Activated T-helper 2 cell treated with anti-CD3 and anti-CD28 coated beads, Interferon-gamma antibody, Interleukin-2, Interleukin-4, amounts not matched to agents 10 μg/mL and 5 μg/mL and 100 μg/mL, durations not matched to agents 14 hours and 24 hours and 36 hours (primary cell): ENCODE data around the gene ANKRD13C. TPM values are rescaled to one million over a fixed set of nuclear protein-coding genes. Genes with fewer than 3 reads are reported as not detected.

Experiments used
- DNase-seq: peaks from one replicate; pipeline ENCODE4 v3.0.0; 2021; ENCODE audit warnings: low spot score
- H3K27ac Mint-ChIP-seq: one replicate; pipeline ENCODE4 v1.8.0; 2021; ENCODE audit warnings: mixed read lengths
- H3K27me3 Mint-ChIP-seq: one replicate; pipeline ENCODE4 v1.8.0; 2021; ENCODE audit warnings: low read depth, mixed read lengths
- H3K36me3 Mint-ChIP-seq: one replicate; pipeline ENCODE4 v1.8.0; 2021; ENCODE audit warnings: low read depth, mixed read lengths
- H3K4me1 Mint-ChIP-seq: one replicate; pipeline ENCODE4 v1.8.0; 2021; ENCODE audit warnings: low read depth, mixed read lengths
- H3K4me3 Mint-ChIP-seq: one replicate; pipeline ENCODE4 v1.8.0; 2021; ENCODE audit warnings: low read depth, mild to moderate bottlenecking, moderate library complexity, mixed read lengths
- H3K9me3 Mint-ChIP-seq: one replicate; pipeline ENCODE4 v1.8.0; 2021; ENCODE audit warnings: mixed read lengths
- intact Hi-C: fragments of 100-400 bp; cut with micrococcal nuclease; formaldehyde crosslinking; loops from one replicate; pipeline ENCODE4 v1.15.1; 2023
- total RNA-seq: library from RNA; stranded (reverse); gene quantifications from 2 replicates; pipeline ENCODE4 v1.2.3, GENCODE V29; 2022

ANKRD13C gene
- total RNA-seq, 1 donor from 2014 or later: 24.7 TPM

GRCh38 chr1:70277875-70278274 is 76.6 kb downstream of the ANKRD13C start:
- H3K4me1 Mint-ChIP-seq: peaks cover 3% of the 10 kb centered on the region
- H3K27ac Mint-ChIP-seq: no peak overlapping the region
- no peaks in the 10 kb centered on the region for H3K27me3 Mint-ChIP-seq
- H3K9me3 Mint-ChIP-seq: no peaks in the 10 kb centered on the region
- no peak for DNase-seq
- H3K4me3 Mint-ChIP-seq: no peak overlapping the region
- peaks cover 36% of the 10 kb centered on the region for H3K36me3 Mint-ChIP-seq
- intact Hi-C loops: no loop called here

GRCh38 chr1:70265946-70266345 is 88.6 kb downstream of the ANKRD13C start:
- intact Hi-C loops: no loop called here
- H3K36me3 Mint-ChIP-seq: peaks cover 34% of the 10 kb centered on the region
- DNase-seq: no peak
- H3K9me3 Mint-ChIP-seq: no peaks in the 10 kb centered on the region
- no peak overlapping the region for H3K27ac Mint-ChIP-seq
- H3K4me3 Mint-ChIP-seq: no peak overlapping the region
- H3K27me3 Mint-ChIP-seq: no peaks in the 10 kb centered on the region
- H3K4me1 Mint-ChIP-seq: no peaks in the 10 kb centered on the region

- no peak overlapping the region for H3K27ac Mint-ChIP-seq
- no peak overlapping the region for H3K4me3 Mint-ChIP-seq
- no peak for DNase-seq
- H3K36me3 Mint-ChIP-seq: peaks cover 36% of the 10 kb centered on the region
- intact Hi-C loops: no loop called here
- no peaks in the 10 kb centered on the region for H3K27me3 Mint-ChIP-seq
- H3K9me3 Mint-ChIP-seq: no peaks in the 10 kb centered on the region
- no peaks in the 10 kb centered on the region for H3K4me1 Mint-ChIP-seq
These were observed 89.7 kb downstream of the ANKRD13C start for GRCh38 chr1:70264839-70265238.

GRCh38 chr1:70256664-70257063 is 97.9 kb downstream of the ANKRD13C start:
- Mint-ChIP-seq H3K36me3 (peaks cover 10% of the 10 kb centered on the region), H3K4me1 (no peaks in the 10 kb centered on the region), H3K9me3 (no peaks in the 10 kb centered on the region), H3K27me3 (no peaks in the 10 kb centered on the region), H3K4me3 (no peak overlapping the region), H3K27ac (no peak overlapping the region)
- no peak for DNase-seq
- intact Hi-C loops: no loop called here

GRCh38 chr1:70248729-70249128 is 105.8 kb downstream of the ANKRD13C start:
- Mint-ChIP-seq H3K9me3 (no peaks in the 10 kb centered on the region), H3K4me1 (peaks cover 37% of the 10 kb centered on the region), H3K4me3 (no peak overlapping the region), H3K27ac (peak overlapping the region; percentile 45), H3K27me3 (no peaks in the 10 kb centered on the region), H3K36me3 (peaks cover 81% of the 10 kb centered on the region)
- DNase-seq: no peak
- intact Hi-C loops: loop anchor here (5.0 kb wide), 1 partner anchor 264 kb away; no protein-coding TSS in a partner anchor

GRCh38 chr1:70247768-70248167 is 106.8 kb downstream of the ANKRD13C start:
- H3K9me3 Mint-ChIP-seq: no peaks in the 10 kb centered on the region
- no peak overlapping the region for H3K4me3 Mint-ChIP-seq
- peak overlapping the region; percentile 43 for H3K27ac Mint-ChIP-seq
- intact Hi-C loops: loop anchor here (5.0 kb wide), 1 partner anchor 265 kb away; no protein-coding TSS in a partner anchor
- H3K27me3 Mint-ChIP-seq: no peaks in the 10 kb centered on the region
- no peak for DNase-seq
- H3K4me1 Mint-ChIP-seq: peaks cover 38% of the 10 kb centered on the region
- peaks cover 89% of the 10 kb centered on the region for H3K36me3 Mint-ChIP-seq

- Mint-ChIP-seq H3K4me3 (no peak overlapping the region), H3K36me3 (peaks cover 91% of the 10 kb centered on the region), H3K9me3 (no peaks in the 10 kb centered on the region), H3K27me3 (no peaks in the 10 kb centered on the region), H3K27ac (peak overlapping the region; percentile 43), H3K4me1 (peaks cover 38% of the 10 kb centered on the region)
- DNase-seq: no peak
- intact Hi-C loops: loop anchor here (5.0 kb wide), 1 partner anchor 265 kb away; no protein-coding TSS in a partner anchor
These were observed 107.4 kb downstream of the ANKRD13C start for GRCh38 chr1:70247122-70247521.

- Mint-ChIP-seq H3K27ac (no peak overlapping the region), H3K27me3 (no peaks in the 10 kb centered on the region), H3K36me3 (peaks cover 80% of the 10 kb centered on the region), H3K9me3 (no peaks in the 10 kb centered on the region), H3K4me1 (peaks cover 9% of the 10 kb centered on the region), H3K4me3 (no peak overlapping the region)
- intact Hi-C loops: no loop called here
- no peak for DNase-seq
These were observed 114.6 kb downstream of the ANKRD13C start for GRCh38 chr1:70239940-70240339.

GRCh38 chr1:70234733-70235132 is 119.8 kb downstream of the ANKRD13C start:
- H3K9me3 Mint-ChIP-seq: no peaks in the 10 kb centered on the region
- DNase-seq: no peak
- H3K4me3 Mint-ChIP-seq: no peak overlapping the region
- peaks cover 82% of the 10 kb centered on the region for H3K36me3 Mint-ChIP-seq
- H3K27me3 Mint-ChIP-seq: no peaks in the 10 kb centered on the region
- peaks cover 8% of the 10 kb centered on the region for H3K4me1 Mint-ChIP-seq
- intact Hi-C loops: no loop called here
- peak overlapping the region; percentile 16 for H3K27ac Mint-ChIP-seq

GRCh38 chr1:70231475-70231874 is 123.0 kb downstream of the ANKRD13C start:
- no peaks in the 10 kb centered on the region for H3K9me3 Mint-ChIP-seq
- H3K4me1 Mint-ChIP-seq: peaks cover 24% of the 10 kb centered on the region
- no peak for DNase-seq
- H3K36me3 Mint-ChIP-seq: peaks cover 85% of the 10 kb centered on the region
- no peak overlapping the region for H3K27ac Mint-ChIP-seq
- no peaks in the 10 kb centered on the region for H3K27me3 Mint-ChIP-seq
- intact Hi-C loops: no loop called here
- no peak overlapping the region for H3K4me3 Mint-ChIP-seq

- H3K27me3 Mint-ChIP-seq: no peaks in the 10 kb centered on the region
- intact Hi-C loops: no loop called here
- DNase-seq: no peak
- H3K4me1 Mint-ChIP-seq: peaks cover 37% of the 10 kb centered on the region
- H3K9me3 Mint-ChIP-seq: no peaks in the 10 kb centered on the region
- H3K36me3 Mint-ChIP-seq: peaks cover 77% of the 10 kb centered on the region
- H3K4me3 Mint-ChIP-seq: no peak overlapping the region
- H3K27ac Mint-ChIP-seq: no peak overlapping the region
These were observed 125.9 kb downstream of the ANKRD13C start for GRCh38 chr1:70228670-70229069.

- intact Hi-C loops: no loop called here
- Mint-ChIP-seq H3K36me3 (peaks cover 78% of the 10 kb centered on the region), H3K4me3 (no peak overlapping the region)
These were observed 127.1 kb downstream of the ANKRD13C start for GRCh38 chr1:70227439-70227838.

GRCh38 chr1:70224954-70225353 is 129.6 kb downstream of the ANKRD13C start:
- Mint-ChIP-seq H3K27ac (no peak overlapping the region), H3K27me3 (no peaks in the 10 kb centered on the region), H3K36me3 (peaks cover 63% of the 10 kb centered on the region), H3K9me3 (no peaks in the 10 kb centered on the region), H3K4me1 (peaks cover 46% of the 10 kb centered on the region), H3K4me3 (no peak overlapping the region)
- intact Hi-C loops: loop anchor here (5.0 kb wide), 2 partner anchors 93 to 187 kb away; partner anchors contain the start of gene CTH
- no peak for DNase-seq

More at GRCh38 chr1:70227439-70227838, 127.1 kb downstream of the ANKRD13C start:
- no peak for DNase-seq
- H3K4me1 Mint-ChIP-seq: peaks cover 47% of the 10 kb centered on the region
- no peaks in the 10 kb centered on the region for H3K27me3 Mint-ChIP-seq
- H3K9me3 Mint-ChIP-seq: no peaks in the 10 kb centered on the region
- peak overlapping the region; percentile 63 for H3K27ac Mint-ChIP-seq
